Hematopoietic multipotent progenitor cell treated with erythropoietin and hydrocortisone succinate and interleukin-3 and kit ligand, for 15 days (in vitro differentiated cells): ENCODE data around the gene TSPO.

Source experiments
- DNase-seq: peaks from one replicate; pipeline ENCODE4 v3.0.0-alpha.2; 2015; ENCODE audit warnings: low spot score

The TSPO gene

DNA sequence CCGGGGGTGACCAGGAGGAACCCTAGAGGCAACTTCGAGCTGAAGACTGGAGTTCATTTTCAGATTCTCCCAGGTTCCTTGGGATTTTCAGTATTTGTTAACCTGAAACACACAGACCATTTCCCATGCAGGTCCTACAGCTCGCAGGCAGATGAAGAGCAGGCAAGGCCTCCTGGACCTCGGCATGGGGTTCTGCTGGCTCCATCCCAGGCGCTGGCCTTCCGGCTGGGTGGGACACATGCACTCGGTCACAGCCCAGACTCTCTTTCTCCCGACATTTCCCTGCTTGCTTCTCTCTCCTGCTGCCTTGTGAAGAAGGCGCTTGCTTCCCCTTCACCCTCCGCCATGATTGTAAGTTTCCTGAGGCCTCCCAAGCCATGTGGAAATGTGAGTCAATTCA, 51.0 kb downstream of the TSPO start:
- no peak for DNase-seq

DNA sequence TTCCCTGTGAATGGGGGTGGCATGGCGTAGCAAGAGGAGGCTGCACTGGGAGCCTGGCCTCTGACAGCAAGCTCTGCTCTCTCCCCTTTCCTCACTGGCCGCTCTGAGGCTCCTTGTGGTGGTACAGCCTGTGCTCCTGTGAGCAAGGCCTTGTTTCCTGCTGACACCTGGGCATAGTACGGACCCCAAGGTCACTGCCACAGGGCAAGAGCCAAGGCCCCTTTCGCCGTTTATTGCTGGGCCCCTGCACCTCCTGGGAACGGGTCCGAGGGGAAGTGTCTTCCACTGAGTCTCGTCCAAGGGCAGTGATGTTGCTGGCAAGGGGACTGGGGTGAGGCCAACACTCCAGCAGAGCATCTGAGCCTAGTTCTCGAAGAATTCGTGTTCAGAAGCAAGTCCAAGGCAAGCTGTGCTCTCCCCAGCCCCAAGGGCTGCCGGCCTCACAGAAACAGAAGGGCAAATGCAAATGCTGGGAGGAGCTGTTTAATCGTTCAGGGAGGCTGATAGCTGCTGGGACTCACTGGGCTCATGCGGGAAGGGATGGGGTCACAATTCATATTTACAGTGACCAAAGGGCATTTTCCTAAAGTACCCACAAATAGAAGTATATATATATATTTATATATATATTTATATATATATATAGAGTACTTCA, 51.5 kb downstream of the TSPO start:
- DNase-seq: no peak

DNA sequence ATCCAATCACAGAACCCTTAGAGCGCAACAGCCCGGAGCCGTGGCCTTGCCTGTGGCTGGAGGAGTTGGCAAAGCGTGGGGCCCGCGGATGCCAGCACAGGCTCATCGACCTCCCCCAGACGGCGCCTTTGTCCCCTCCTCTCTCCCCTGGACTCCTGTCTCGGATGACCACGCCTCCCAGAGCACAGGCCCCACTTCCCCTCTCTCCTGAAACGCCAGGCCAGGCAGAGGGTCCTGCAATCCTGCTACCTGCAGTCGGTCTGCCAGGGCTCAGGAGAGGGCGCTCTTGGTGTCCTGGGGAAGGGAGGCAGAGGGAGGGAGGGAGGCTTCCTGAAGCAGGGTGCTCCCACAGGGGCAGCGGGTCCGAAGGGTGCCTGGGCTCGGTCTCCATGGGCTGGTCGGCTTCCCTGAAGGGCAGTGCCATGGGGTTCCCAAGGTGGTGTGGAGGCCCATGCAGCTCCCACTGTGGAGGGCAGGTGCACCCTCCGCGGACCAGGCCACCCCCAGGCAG, 52.2 kb downstream of the TSPO start:
- no peak for DNase-seq

DNA sequence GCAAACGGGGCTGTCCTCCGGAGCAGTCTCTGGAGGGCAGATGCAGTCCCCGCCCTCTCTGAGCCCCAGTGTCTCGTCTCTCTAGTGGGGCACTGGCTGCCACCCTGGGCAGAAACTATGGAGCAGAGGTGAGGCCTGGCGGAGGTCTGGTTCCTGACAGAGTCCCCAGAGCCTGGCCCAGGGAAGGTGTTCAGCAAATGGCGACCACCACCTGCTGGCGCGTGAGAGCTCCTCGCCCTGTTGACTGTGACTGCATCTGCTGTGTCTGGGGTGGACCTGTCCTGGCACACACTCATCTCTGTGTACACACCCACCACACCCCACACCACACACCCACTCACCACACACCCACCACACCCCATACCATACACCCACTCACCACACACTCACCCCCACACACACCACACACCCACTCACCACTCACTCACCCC, 53.9 kb downstream of the TSPO start:
- DNase-seq: peak; percentile 27

DNA sequence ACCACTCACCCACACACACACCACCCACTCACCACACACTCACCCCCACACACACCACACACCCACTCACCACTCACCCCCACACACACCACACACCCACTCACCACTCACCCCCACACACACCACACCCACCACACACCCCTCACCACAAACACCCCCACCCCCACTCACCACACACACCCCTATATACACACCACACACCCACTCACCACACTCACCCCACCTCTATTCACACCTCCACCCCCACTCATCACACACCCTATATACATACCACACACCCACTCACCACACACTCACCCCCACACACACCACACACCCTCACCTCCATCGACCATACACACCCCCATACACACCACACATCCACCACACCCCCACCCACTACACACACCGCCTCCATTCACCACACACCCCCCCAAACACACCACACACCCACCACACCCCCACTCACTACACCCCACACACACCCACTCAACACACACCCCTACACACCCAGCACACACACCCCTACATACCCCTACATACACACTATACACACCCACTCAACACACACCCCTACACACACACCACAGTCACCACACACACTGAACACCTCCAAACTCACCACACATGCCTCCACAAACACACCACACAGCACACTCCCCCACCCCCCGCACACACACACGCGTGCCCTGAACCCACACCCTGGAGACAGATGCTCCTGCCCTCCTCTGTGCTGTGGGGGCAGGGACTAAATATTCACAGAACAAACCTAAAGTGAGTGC, 54.6 kb downstream of the TSPO start:
- no peak for DNase-seq

DNA sequence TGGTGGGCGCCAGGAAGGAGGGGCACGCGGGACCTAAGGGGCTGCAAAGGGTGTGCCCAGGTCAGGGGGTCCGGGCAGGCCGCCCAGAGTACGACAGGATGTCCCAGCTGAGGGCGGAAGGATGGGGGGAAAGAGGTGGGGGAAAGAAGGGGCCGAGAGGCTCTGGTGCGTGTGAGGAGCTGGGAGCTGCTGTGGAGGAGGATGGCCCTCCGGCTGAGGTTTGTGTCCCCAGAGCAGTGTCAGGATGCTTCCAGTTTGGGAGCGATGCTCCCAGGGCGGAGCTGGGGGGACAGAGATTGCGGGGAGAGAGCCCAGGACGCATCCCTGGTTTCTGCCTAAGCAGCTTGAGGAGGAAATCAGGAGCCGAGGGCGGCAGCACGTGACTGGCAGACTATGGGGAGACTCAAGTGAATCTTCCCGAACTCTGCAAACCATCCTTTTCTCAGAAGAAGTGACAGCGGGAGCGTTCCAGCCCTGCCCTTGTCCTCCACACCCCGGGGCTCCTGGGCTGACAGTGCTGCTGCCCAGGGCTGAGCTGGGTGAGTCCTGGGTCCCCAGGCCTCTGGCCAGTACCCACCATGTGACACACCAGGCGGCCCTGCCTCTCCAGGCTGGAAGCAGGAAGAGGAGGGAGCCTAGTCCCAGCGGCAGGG, 55.3 kb downstream of the TSPO start:
- DNase-seq: no peak

DNA sequence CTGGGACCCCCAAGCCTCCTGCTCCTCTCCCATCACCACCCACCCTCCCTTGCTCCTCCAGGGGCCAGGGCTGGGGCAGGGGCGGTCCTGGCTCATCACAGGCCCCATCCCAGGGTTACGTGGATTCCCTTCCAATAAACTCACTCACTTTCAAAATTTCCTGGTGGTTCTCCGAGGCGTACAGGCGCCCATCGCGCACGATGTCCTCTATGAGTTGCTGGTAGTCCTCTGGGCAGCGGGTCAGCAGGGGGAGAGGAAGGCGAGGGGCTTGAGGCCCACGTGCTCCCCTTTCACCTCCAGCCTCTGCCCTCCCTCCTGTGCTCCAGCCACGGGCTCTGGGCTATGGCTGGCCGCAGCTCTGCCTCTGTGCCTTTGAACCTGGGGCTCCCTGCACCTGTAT, 56.0 kb downstream of the TSPO start:
- DNase-seq: no peak

DNA sequence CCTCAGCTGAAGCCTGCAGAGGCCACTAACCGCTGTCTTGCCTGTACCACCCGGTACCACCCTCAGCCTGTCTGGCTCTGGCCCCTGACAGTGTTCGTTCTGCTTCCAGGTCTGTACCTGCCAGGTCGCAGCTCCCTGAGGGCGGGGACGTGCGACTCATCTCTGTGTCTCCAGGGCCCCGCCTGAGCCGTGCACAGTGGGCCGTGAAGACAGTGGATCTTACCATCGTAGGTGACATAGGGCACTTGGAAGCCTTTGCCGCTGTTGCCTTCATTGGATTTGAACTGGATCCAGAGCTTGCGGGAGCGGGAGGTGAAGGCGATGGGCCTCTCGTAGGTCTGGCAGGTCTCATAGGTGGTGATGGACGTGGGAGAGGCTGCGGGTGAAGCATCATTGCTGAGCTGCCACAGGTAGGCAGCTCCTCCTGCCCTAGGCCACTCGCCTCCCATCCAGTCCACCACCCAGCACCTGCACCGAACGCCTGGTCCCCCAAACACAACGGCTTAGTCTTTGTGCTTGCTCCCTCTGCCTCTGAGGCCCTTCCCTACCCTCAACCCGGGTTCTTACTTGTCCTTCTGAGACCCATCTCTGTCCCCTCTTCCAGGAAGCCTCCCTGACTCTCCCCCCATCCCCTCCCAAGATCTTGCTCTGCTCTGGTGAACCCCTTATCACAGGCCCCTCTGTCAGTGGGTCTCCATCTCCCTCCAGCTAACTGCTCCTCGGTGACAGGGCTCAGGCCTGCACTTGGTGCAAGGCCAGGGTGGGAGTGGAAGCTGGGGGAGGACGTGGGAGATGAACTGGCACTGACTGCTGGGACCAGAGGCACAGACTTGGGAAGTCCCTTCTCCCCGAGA, 56.7 kb downstream of the TSPO start:
- DNase-seq: no peak

DNA sequence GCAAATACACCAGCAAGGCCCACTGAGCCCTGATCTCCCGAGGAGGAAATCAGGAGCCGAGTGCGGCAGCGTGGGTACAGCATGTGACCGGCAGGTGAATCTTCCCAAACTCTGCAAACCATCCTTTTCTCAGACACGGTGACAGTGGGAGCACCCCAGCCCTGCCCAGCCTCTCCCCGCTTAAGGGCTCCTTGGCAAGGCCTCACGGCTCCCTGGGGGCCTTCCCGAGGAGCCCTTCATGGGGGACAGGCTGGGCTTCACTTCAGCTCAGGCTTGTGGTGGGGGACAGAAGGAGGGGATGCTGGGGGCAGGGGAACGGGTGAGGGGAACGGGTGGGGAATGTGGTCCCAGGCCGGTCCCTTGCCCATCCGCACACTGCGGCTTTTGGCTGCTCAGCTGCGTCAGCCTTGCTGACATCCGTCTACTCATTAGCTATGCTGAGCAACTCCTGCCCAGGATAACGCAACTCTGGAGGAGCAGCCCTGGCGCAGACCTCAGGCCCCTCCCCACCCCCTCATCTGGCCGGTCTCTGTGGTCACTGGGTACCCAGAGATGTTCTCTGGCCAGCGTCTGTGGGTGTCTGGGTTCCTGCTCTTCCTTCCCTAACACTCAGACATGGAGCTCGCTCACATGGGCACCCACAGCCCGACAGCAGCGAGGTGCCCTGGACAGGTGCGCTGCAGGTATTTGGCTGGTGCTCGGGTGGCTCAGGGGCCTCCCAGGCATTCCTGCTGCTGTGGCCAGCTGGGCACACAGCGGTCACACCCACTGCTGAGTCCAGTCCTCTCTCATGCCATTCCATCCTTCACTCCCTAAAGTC, 57.6 kb downstream of the TSPO start:
- DNase-seq: no peak

DNA sequence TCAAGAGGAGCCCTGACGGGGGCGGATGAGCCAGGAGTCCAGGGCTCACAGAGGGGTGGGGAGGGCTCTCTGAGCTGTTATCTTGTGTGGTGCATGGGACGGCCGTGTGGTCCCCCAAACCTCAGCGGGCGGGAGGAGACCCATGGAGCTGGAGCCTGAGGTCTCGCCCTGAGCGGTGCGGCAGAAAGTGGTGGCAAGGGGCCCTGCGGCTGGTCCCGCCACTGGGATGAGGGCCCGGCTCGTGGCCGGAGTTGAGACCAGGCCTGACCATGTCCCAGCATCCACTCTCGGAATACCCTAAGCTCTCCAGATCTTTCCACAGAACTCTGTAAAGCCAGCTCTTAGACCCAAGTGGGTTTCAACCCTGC, 58.1 kb downstream of the TSPO start:
- DNase-seq: no peak

DNA sequence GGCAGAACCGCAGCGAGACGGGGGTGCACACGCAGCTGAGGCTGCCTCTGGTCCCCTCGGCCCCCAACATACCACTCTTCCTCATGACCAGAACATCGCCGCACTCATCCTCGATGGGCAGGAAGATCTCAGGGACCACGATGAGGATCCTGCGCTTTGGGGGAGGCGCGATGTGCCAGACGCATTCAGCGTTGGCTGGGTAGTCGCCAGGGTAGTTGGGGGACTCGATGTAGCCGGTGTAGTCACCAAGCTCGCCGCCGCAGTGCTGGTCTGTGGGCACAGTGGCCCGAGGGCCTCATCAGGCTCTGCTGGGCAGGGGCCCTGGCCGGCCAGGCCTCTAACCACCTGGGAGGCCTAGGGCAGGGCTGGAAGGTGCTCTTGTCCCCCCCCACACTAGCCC, 58.6 kb downstream of the TSPO start:
- DNase-seq: no peak

DNA sequence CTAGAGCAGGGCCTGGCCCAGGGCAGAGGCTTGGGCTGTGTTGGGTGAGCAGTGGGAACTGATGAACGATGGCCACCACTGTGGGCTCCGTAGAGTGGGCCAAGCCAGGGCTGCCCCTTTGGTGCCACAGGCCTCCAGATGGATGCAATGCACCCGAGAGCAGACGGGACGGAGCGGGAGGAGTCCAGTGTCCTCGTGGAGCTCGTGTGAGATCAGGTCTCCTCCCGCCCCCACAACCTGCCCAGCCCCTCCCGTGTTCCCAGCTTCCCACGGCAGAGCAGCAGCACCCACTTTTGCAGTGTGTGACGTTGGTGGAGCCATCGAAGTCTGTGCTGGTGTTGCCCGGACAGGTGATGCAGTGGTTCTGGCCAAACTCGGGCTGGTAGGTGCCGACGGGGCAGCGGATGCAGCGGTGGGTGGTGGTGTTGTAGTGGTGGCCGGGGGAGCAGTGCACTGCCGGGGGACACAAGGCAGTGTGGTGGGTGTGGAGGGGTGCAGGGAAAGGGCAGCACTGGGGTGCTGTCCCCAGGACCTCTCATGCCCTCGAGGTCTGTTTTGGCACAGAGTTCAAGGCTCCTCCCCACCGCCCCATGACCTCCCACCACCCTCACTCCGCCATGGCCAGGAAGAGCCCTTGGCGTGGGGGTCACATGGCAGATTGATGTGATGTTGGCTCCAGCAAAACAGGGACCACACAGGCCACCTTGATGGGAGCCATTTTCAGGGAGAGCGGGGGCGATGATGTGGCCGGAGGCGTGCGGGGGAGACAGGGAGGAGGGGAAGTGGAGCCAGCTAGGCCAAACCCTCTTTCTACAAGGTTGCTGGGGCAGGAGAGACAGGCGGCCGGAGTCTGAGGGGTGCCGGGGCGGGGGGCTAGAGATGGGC, 59.5 kb downstream of the TSPO start:
- DNase-seq: no peak

DNA sequence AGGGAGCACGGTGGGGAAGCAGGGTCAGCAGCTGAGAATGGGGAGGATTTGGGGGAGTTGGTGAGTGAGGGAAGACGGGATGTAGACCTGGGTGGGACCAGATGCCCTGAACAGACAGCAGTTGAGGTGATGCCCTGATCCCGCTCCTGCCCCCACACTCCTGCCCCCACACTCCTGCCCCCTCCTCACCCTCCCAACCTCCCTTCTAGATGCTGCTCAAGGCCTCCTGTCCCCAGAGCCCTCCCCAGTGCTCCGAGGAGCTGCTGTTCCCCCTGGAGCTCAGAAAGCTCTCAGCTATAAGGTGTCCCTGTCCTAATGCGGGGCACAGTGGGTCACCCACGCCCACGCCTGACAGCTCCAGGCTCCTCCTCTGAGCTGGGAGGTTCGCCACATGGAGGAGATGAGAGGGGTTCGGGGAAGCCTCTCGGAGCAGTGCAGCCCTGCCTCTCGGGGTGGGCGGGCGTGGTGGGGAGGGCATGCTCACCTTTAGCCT, 60.6 kb downstream of the TSPO start:
- no peak for DNase-seq

DNA sequence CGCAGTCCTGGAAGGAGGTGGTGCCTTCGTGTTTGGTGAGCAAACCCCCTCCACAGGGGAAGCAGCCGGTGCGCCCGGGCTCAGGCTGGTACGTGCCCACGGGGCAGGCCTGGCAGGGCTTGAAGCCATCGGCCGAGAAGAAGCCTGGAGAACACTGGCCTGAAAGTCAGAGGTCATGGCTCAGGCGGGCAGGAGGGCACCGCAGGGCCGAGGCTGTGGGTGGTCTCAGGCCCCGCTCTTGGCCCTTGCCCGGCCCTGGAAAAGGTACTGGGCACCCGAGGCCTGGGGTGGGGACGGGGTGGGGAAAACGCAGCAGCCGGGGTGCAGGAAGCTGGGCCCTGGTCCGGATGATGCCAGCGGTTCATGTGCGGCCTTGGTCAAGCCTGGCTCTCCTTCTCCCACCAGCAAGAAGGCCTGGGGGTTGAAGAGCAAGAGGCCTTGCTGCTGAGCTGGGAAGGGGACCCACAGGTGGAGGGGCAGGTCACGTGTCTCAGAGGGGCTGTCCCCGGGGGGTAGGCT, 61.1 kb downstream of the TSPO start:
- no peak for DNase-seq
